GM12878 (cell line): ENCODE results near the gene GATAD2B. TPM values are rescaled to one million over a fixed set of nuclear protein-coding genes. Genes with fewer than 3 reads are reported as not detected.

Experiments used
- ATF2 ChIP-seq: IDR thresholded peaks from 2 replicates; pipeline ENCODE4 v1.6.1; 2012; ENCODE audit warnings: low read length, inconsistent platforms
- CBX3 ChIP-seq: fragments of 200-600 bp; sonication (generic); IDR thresholded peaks from 2 replicates; pipeline ENCODE4 v1.6.1; 2016; ENCODE audit warnings: low read depth, borderline replicate concordance
- CREM ChIP-seq: IDR thresholded peaks from 2 replicates; pipeline ENCODE4 v1.6.1; 2014; ENCODE audit warnings: antibody characterized with exemption, low read depth
- CTCF ChIP-seq, 3 experiments: IDR thresholded peaks in 2 of 3; conservative IDR thresholded peaks in 1 of 3; 2 replicates each; pipeline ENCODE4 v1.5.1; 2011; ENCODE audit warnings: low read depth in 3 of 3, low read length in 3 of 3, mild to moderate bottlenecking in 3 of 3, control low read depth in 2 of 3, moderate library complexity in 2 of 3, inconsistent platforms in 1 of 3, mixed read lengths in 1 of 3; ENCODE audit not compliant: control insufficient read depth in 2 of 3, insufficient read depth in 1 of 3; ENCODE audit errors: extremely low read depth in 1 of 3
- DPF2 ChIP-seq: fragments of 450-650 bp; IDR thresholded peaks from 2 replicates; pipeline ENCODE4 v1.6.1; 2017; ENCODE audit warnings: mild to moderate bottlenecking
- ETV6 ChIP-seq, 2 experiments: fragments of 450-650 bp in 1 of 2; IDR thresholded peaks in 1 of 2; conservative IDR thresholded peaks in 1 of 2; 2 replicates each; pipeline ENCODE4 v1.6.1; 2014; ENCODE audit warnings: antibody characterized with exemption in 1 of 2, borderline replicate concordance in 1 of 2, low read depth in 1 of 2, mild to moderate bottlenecking in 1 of 2, moderate library complexity in 1 of 2
- MLLT1 ChIP-seq: fragments of 450-650 bp; IDR thresholded peaks from 2 replicates; pipeline ENCODE4 v1.6.1; 2016; ENCODE audit warnings: mild to moderate bottlenecking
- MTA2 ChIP-seq: fragments of 450-650 bp; IDR thresholded peaks from 2 replicates; pipeline ENCODE4 v1.6.1; 2016; ENCODE audit warnings: low read depth, mild to moderate bottlenecking, moderate library complexity
- NFYA ChIP-seq: IDR thresholded peaks from 2 replicates; pipeline ENCODE4 v1.6.1; 2011; ENCODE audit warnings: low read depth, mild to moderate bottlenecking, low read length, improper control_type of control experiment, borderline replicate concordance
- NR2F1 ChIP-seq: fragments of 450-650 bp; conservative IDR thresholded peaks from 2 replicates; pipeline ENCODE4 v1.6.1; 2017; ENCODE audit warnings: mild to moderate bottlenecking
- PAX8 ChIP-seq: fragments of 450-650 bp; IDR thresholded peaks from 2 replicates; pipeline ENCODE4 v1.6.1; 2017; ENCODE audit warnings: mild to moderate bottlenecking, moderate library complexity
- RAD21 ChIP-seq: IDR thresholded peaks from 2 replicates; pipeline ENCODE4 v1.6.1; 2011; ENCODE audit warnings: mild to moderate bottlenecking, low read depth, low read length, moderate library complexity; ENCODE audit not compliant: insufficient read depth
- RCOR1 ChIP-seq: conservative IDR thresholded peaks from 2 replicates; pipeline ENCODE4 v1.6.1; 2012; ENCODE audit warnings: low read depth, low read length, improper control_type of control experiment
- SMC3 ChIP-seq: IDR thresholded peaks from 2 replicates; pipeline ENCODE4 v1.6.1; 2011; ENCODE audit warnings: low read length, improper control_type of control experiment, borderline replicate concordance
- SREBF2 ChIP-seq: IDR thresholded peaks from 2 replicates; pipeline ENCODE4 v1.6.1; 2012; ENCODE audit warnings: mild to moderate bottlenecking, low read length
- USF1 ChIP-seq: IDR thresholded peaks from 2 replicates; pipeline ENCODE4 v1.6.1; 2011; ENCODE audit warnings: borderline replicate concordance, low read depth, mild to moderate bottlenecking, moderate library complexity, mixed read lengths, low read length; ENCODE audit not compliant: insufficient read depth; ENCODE audit errors: extremely low read length
- USF2 ChIP-seq: IDR thresholded peaks from 2 replicates; pipeline ENCODE4 v1.6.1; 2011; ENCODE audit warnings: low read depth, low read length, improper control_type of control experiment, borderline replicate concordance
- ZNF687 ChIP-seq: fragments of 450-650 bp; IDR thresholded peaks from 2 replicates; pipeline ENCODE4 v1.6.1; 2017; ENCODE audit warnings: mild to moderate bottlenecking, moderate library complexity
- polyA plus RNA-seq, 11 experiments: library from polyadenylated mRNA; depleted of rRNA in 4 of 11; unstranded in 6 of 11; stranded (reverse) in 5 of 11; fragments of >200 nt; fragmentation: Nextera tagmentation in 4 of 11; fragmentation: Illumina TruSeq in 1 of 11; extraction: Ambion mirVana in 4 of 11; extraction: Trizol in 1 of 11; gene quantifications; 1 replicate in 1 of 11; 2 replicates in 10 of 11; pipeline versions ENCODE4 v1.2.1 to v1.2.3, GENCODE V29; 2011 to 2016; ENCODE audit warnings: inconsistent platforms in 2 of 11, missing spikeins in 2 of 11, low read depth in 1 of 11
- total RNA-seq, 4 experiments: library from RNA; depleted of rRNA in 3 of 4; stranded (reverse); fragments of >200 nt in 3 of 4; fragmentation: Illumina TruSeq in 1 of 4; extraction: Trizol in 1 of 4; gene quantifications; 2 replicates each; pipeline versions ENCODE4 v1.2.1 to v1.2.3, GENCODE V29; 2013 to 2021

Gene GATAD2B
- total and polyA plus RNA-seq, 10 of the 15 experiments (the other 5 are each of a cell fraction or from before 2014, with no cell fraction given), result 2.4 to 63.1 (median 8.7) TPM

GRCh38 chr1:153805042-153805745 is 117.6 kb downstream of the GATAD2B start (continued):
- peak; percentile 90 for TF ChIP-seq MLLT1
- peak; percentile 98 for TF ChIP-seq ATF2
- peak in 1 of 2 experiments; percentile 58; a peak in 2 of 4 replicates for TF ChIP-seq ETV6 (conservative IDR thresholded peaks at IDR 0.05 in 1 of 2, IDR thresholded peaks at IDR 0.05 in 1 of 2; ENCODE audit: borderline replicate concordance in 1 of 2, low read depth in 1 of 2)
- peak; percentile 89 for TF ChIP-seq CREM
- TF ChIP-seq CTCF (IDR thresholded peaks at IDR 0.05 in 2 of 3, conservative IDR thresholded peaks at IDR 0.05 in 1 of 3; ENCODE audit: control insufficient read depth in 2 of 3, extremely low read depth in 1 of 3, insufficient read depth in 1 of 3, low read depth in 3 of 3, low read length in 3 of 3), result no peak
- TF ChIP-seq MTA2, result peak; percentile 93
- no peak; the same call in 1 of the 2 replicates for TF ChIP-seq RCOR1
- no peak for TF ChIP-seq SMC3
- TF ChIP-seq PAX8, result no peak
- no peak for TF ChIP-seq ZNF687
- TF ChIP-seq SREBF2, result no peak
- peak; percentile 99 for TF ChIP-seq DPF2
- peak; percentile 67 for TF ChIP-seq NR2F1
- TF ChIP-seq CBX3, result no peak
- no peak for TF ChIP-seq USF2
- no peak for TF ChIP-seq RAD21
- TF ChIP-seq USF1, result no peak
- no peak for TF ChIP-seq NFYA
